NK-92 (cell line): ENCODE results near the gene PAK5.

Source experiments
- DNase-seq: peaks from one replicate; lab custom pipeline; 2025; ENCODE audit not compliant: unreplicated experiment; lab: John Stamatoyannopoulos, UW

Gene PAK5

DNA sequence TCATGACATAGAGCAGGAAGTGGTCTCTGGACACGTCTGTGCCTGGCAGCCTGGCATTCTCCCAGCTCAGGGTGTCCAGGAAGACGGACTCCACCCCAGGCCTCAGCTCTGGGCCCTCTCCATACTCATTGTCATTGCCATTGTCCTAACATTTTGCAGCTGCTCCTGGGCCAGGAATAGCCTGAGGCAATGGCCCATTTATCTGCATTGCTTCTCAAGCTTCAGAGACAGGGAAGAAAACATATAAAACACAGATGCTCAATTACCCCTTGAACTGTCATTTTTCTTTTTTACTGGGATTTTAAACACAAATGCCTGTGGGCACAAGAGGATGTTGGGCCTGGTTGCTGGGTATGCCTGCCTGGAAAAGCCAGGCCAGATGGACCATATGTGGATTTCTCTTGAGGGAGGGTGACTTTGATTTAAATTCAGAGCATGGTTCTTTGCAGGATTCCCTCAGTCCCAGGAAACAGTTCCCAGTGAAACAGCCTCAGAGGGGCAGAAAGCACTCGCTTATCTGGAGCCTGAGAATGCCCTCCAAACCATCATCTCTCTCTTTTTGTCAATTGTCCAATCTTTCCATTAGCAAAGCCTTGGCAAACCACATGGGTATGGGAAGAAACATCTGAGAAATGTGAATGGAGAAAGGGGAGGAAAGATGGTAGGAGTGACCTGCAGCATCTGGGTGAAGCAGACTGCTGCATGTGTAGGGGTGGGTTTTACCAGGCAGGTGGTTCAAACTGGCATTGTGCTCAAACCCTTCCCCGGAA is 306.6 kb downstream of the PAK5 start:
- DNase-seq, result no peak

DNA sequence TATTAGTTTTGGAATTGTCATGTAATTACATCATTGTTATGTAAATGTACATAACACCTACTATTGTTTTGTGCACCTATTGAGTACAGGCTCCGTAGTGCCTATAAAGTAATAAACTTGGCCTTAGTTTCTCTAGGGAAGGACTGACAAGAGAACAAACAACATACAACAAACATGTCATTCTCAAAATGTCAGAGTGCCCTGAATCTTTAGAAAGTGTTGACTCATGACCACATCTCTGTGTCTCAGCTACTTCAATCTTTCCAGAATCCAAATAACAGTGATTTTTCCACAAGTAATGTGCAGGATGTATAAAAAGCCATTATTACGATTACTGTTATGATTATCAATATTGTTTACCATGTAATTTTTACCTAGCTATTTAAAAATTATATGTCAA is 307.3 kb downstream of the PAK5 start:
- DNase-seq, result no peak

DNA sequence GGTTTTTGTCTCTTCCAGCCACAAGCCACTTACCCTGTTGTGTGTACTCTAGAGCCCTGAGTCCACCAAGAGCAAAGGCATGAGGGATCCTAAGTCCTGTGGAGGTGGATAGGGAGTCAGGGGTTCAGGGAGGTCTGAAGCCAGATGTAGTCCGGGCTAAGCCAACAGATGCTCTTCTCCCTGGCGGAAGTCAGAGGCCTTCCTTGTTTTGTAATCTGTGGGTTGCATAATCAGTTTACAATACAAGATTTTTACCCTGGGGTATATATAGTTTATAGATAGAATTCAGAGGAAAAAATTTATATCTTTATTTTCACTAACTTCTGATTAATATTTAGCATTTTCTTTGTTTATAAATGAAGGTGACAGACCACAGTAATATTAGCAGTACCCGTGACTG is 315.2 kb downstream of the PAK5 start:
- no peak for DNase-seq

DNA sequence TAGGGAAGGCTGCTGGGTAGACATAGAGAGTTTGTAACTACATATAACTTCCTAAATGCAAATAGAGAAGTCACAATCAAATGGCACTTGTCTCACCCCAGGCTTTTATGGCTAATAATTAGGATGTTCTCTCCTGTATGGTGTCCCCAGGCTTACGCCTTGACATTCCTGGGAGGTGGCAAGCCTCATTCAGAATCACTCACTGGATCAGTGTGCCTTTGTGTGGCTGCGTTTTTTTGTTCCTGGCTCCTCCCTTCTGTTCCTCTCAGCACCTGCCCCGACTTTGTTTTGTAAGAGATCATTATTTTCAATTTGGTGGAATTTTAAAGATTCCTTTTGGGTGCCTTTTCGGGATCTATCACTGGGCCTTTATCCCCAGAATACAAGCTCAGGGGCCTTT is 318.8 kb downstream of the PAK5 start:
- DNase-seq, result no peak

DNA sequence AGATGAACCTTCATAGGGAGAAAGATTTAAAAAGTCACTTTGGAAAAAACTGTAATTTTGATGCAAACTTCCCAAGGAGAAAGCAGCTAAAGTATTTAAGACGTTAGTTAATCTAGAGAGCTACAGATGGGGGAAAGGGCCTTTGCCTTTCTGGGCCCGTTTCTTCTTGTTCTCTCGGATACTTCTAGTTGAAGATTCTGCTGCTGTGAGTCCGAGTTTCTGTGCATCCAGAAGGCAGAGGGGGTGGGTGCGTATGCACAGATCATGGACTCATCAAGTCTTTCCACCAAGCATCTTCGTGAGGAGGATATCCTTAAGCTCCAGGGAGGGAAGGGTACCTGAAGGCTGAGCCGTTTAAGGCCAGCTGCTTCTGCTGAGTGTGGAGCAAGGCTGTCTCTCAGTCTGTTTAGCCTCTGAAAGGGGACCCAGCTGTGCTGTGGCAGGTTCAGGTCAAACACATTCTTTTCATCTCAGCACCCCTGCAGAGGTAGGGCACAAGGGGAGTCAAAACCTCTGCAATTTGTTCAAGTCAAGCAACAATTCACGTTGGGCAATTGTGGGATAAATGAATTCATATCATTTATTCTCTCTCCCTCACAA is 320.2 kb downstream of the PAK5 start:
- DNase-seq, result no peak

DNA sequence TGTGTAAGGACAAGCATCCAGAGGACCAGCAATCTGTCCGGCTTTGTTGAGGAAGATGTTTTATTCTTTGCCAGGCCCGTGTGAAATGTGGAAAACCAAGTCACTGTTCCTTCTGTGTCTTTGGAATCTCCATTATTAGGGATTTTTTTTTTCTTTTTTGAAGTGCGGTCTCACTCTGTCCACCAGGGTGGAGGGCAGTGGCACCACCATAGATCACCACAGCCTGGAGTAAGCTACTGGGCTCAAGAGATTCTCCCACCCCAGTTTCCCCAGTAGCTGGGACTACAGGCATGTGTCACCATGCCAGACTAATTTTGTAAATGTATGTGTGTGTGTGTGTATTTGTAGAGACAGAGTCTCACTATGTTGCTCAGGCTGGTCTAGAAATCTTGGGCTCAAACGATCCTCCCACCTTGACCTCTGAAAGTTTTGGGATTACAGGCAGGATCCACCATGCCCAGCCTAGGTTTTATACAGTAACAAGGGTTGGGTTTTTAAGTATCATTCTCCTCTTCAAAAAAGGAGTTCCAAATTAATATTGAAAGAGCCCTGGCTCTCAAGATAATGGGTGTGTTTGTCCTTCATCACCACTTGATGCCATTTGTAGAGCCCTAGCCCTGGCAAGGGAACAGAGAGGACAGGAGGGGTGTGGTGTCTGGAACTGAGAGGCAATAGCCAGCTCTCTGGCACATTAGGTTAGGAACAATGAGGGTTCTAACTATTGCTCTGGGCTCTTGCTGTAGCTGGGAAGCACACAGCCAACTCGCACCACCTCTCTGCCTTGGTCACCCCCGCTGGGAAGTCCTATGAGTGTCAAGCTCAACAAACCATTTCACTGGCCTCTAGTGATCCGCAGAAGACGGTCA is 321.3 kb downstream of the PAK5 start:
- no peak for DNase-seq

DNA sequence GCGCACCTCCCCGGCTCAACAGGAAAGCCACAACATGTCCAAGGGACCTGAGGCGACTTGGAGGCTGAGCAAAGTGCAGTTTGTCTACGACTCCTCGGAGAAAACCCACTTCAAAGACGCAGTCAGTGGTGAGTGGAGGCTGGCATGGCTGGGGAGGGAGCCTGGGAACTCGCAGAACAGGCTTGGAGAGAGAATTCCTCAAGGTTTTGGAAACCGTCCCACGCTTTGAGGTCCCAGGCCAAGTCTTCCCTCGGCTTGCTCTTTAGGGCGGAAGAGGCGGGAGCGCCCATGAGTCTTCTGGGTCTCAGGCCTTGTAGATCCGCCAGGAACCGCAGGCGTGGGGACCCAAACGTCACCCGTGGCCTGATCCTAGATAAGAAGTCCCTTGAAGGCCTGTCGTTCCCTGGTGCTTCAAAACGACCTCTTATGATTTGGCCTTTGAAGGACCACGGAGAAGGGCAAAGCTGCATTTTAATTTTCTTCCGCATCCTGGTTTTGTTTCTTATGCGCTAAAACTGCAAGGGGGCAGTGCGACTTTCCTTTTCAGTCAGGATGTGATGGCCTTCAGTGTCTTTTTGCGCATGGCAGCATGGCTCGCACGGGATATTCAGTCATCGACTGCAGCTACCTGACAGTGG is 322.5 kb downstream of the PAK5 start:
- DNase-seq, result no peak

DNA sequence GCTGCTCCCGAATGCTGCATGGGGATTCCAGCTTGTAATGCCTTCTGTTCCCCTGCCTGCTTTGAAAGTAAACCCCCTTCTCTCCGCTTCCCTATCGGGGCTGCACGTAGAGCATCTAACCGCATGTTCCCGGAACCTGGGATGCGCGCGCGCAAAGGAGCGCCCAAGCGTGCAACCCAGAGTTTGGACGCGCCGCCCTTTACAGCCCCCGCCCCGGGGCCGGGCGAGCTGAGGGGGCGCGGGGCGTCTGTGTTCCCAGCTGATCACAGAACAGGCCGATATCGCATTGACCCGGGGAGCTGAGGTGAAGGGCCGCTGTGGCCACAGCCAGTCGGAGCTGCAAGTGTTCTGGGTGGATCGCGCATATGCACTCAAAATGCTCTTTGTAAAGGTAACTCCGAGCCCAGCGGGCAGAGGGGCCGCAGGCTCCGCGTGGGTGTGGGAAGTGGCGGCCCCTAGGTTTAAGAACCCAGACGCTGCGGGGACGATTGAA is 323.1 kb downstream of the PAK5 start:
- DNase-seq, result no peak

DNA sequence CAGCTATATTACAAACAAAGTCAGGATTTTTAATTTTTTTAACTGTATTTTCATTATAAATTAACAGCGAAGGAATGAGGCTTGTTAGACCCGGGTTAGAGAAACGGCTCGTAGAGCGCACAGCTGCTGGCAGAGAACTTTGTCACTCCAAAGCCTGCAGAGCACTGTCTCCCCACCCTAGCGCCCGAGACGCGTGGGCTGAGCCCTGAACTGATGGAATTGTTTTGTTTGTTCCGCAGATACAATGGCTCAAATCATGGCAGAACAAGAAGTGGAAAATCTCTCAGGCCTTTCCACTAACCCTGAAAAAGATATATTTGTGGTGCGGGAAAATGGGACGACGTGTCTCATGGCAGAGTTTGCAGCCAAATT is 323.7 kb downstream of the PAK5 start:
- DNase-seq, result no peak

DNA sequence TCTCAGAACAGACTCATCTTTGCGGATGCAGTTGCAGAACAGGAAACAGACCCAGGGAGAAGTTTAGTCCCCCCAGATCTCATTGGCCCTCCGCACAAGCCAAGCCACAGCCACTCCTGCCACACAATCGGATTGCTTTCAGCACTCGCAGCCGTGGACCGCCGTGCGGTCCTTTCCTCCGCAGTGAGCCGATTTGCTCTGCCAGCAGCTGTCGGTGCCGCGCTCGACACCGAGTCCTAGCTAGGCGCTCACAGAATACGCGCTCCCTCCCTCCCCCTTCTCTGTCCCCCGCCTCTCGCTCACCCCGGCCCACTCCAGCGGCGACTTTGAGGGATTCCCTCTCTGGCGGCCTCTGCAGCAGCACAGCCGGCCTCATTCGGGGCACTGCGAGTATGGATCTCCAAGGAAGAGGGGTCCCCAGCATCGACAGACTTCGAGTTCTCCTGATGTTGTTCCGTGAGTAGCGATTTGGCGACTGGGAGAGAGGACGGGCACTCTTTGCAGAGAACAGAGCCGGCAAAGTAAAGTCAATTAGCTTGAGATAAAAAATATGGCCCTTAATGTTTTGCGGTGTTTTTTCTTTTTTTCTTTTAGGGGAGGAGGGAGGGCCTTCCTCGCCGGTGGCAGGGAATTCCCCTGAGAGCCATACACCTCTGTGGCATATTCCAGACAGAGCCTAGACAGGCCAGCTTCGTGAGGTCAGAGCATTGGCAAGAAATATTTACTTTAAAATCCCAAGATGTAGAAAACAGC is 324.2 kb downstream of the PAK5 start, which contains the start of gene LAMP5:
Gene LAMP5, plus strand, starts transcription at position 130 of the 753 bp plus-strand sequence. Its CDS starts 263 bp downstream, at position 393.
- DNase-seq, result no peak

DNA sequence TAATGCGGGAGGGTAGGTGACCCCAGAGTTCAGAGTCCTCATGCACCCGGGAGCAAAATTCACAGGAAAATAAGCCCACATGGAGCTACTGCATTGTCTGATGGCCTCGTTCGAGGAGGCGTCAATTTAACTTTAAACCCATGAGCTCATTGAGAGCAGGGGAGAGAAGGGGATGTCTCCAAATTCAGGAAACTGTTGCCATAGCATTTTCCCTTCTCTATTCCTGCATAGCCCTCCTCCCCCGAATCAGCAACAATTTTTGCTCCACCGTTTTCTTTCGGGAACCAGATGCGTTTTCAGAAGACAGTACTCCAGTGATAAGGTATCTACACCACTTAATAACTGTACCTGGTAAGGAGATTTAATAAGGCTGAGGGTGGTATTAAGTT is 324.8 kb downstream of the PAK5 start:
- no peak for DNase-seq

DNA sequence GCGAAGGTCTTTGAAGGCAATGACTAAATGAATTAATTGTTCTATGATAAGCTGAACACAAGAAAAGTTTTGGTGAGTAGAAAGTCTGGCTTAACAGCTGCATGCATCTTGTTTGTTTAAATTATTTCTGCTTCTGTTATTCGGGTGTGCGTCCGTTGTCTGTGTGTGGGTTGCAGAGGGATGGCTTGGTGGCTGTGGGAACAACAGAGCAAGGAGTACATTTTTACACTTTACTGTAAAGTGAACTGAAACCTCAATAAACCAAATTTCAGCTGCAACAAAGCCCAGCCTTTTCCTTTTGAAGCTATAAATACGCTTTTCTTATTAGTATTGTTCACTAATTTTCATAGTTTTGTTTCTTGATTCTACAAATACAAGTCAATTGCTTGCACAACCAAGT is 328.0 kb downstream of the PAK5 start:
- no peak for DNase-seq

DNA sequence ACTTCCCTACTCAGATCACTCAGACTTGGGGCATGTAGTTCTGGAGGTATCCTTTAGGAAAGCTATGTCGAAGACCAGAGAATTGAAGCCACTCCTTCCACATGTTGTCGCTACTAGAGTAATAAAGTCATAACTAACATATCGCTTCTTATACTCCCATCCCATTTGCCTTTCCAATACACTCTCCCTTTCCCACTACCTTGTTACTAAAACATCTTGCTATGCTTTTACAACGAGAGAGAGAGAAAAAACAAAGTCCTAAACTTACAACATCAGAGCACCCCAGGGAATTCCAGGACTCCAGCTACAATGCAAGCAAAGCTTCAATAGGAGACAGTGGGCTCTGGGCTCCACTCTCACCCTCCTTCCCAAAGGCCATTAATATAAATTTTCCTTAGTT is 329.6 kb downstream of the PAK5 start:
- no peak for DNase-seq

DNA sequence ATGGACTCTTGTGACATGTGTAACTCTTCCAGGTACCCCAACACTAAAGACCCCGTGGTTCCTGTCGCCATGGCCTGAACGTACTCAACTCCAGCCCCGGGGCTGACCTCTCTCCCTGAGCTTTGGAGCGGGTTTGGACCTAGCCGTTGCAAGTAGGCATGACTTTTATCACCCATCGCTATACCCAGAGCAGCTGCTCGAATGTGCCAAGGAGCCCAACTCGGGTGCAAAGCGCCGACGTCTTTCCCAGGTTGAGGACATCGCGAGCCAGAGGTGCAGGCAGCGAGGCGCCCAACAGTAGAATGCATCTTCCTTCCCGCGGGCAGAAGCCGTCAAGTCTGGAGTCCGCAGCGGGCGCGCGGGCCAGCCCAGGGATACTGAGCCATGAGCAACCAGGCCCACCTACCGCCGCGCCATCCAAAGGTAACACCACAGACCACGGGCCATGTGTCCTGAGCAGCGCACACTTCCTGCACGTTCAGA is 330.1 kb downstream of the PAK5 start:
- DNase-seq, result no peak

DNA sequence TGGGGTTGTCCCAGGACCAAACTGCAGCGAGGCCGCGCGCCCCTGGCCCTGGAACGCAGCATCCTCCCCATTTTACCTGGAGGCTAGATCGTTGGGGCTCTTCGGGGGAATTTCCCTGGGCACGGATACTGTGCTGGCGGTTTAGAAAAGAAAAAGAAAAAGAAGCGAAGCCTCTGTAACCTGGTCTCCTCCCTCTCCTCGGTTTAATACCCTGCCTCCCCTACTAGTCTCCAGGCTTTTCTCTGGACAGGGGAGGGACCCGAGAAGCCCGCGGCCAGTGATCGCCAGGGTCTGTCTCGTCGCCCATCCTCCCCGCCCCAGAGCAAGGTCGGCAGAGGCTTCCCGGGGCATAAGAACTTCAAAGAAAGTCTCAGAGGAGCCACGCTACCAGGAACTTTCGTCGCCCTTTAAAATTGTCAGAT is 330.6 kb downstream of the PAK5 start:
- DNase-seq, result no peak

DNA sequence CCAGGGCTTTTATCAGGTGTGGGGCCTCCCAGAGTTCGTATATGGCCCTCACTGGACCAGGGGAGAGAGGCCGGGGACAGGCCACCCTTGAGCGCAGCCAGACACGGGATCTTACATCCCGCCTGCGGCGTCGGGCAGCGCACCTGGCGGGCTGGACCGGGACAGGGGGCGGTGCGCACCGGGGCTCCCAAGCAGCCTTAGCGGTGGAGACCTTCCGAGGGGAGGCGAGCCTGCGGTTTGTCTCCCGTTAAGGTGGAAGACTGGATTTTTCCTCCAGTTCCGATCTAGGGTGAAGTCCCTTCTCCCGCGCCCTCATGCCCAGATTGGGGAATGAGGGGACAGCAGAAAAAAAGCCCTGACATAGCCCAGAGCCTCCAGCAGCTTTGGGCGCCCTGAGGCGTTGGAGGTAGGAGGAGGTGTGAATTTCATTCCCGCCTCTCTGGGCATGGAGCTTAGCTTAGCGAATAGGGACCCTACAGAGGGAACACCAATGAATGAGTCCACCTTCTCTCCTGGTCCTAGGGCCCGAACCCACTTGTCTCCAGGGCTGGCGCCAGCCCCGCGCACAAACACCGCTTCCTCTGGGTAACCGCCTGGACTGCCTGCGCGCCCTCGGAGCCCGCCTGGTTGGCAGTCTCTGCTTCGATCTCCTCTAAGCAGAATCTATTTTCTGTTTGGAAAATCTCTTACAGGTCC is 331.2 kb downstream of the PAK5 start:
- DNase-seq, result no peak

DNA sequence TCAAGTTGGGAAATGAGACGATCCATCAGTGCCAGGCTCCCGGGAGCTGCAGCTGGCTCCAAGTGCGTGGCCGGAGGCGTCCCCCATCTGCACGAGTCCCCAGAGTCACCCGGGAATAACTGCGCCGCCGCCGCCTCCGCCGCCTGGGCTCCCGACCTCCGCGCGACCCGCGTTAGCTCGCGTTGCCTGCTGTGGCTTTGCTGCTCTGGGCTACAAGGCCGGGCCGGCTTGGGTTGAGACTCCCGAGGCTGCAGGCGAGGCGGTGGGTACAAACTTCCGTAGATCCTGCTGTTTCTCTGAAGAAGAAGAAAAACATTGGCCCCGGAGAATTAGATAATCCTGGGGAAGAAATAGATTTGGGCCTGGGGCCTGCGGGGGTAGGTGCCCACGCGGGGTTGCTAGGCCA is 331.9 kb downstream of the PAK5 start:
- no peak for DNase-seq

DNA sequence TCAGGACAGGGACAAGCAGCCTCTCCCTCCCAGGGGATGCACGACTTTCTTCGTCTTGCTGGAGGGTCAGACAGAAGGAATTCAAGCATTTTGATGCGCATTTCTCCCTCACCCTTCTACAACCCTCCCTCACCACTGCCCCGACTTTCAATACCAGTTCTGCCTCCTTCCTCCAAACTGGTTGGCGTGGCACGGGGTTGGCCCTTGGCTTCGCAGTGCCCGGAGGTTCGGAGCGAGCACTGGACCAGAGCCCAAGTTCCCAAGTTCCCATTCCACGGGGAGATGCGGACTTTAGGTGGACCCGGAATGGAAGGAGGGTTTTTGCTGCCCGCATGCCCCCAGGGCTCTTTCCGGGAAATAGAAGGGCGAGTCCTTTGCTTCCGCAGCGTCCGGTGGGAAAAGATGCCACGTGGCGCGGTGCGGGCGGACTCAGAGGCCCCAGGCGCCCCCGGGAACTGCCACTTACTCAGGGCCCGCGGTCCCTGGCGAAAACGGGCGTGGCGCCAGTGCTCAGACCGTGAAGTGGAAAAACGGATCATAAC is 332.5 kb downstream of the PAK5 start:
- no peak for DNase-seq

DNA sequence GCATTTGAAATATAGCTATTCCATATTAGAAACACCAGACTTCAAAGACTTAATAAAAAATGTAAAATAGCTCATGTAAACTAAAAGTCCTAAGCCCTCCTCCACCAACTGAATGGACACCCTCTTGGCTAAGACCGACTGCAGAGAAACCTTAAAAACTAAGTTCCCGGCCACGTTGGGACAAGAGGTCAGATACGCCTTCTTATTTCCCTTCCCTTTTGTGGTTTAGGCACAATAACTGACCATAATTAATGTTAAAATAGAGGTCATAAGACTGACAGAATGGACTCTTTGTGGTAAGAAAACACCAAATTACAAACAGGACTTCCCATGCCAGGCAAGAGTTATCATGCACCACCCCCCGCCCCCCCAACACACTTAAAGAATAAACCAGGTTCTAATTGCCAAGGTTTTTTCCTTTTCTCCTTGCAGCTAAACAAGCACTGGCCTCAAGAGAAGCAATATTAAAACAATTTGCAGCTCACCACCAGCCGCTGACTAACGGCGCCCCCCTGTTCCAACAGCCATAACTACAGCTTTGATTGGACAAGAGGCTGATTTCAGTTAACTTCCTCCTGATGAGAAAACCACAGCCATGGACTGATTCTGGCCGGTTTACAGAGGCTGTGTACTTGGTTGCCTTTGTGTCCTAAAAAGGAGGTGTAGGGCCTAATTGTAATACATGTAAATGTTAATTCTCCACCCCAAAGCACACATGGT is 335.2 kb downstream of the PAK5 start:
- no peak for DNase-seq
